CD1c-positive myeloid dendritic cell (primary cell): ENCODE results near the gene STARD13.
"Not testable (repeated sequence)": the region's sequence is repeated elsewhere in the genome, so short reads cannot be mapped to it uniquely, and the experiment has no call there.

Source experiments
- DNase-seq: peaks from one replicate; pipeline ENCODE4 v3.0.0-alpha.2; 2016; ENCODE audit errors: extremely low spot score

The STARD13 gene

GRCh38 chr13:33178209-33178840 lies 107.2 kb downstream of the STARD13 start:
- no peak for DNase-seq

- DNase-seq: not testable (repeated sequence)
Measured at GRCh38 chr13:33177340-33178208, 108.0 kb downstream of the STARD13 start.

GRCh38 chr13:33176526-33176925 lies 109.0 kb downstream of the STARD13 start:
- DNase-seq: no peak

- no peak for DNase-seq
Measured at GRCh38 chr13:33175991-33176390, 109.6 kb downstream of the STARD13 start.

GRCh38 chr13:33174931-33175330 lies 110.6 kb downstream of the STARD13 start:
- no peak for DNase-seq

- no peak for DNase-seq
Measured at GRCh38 chr13:33174491-33174890, 111.1 kb downstream of the STARD13 start.

- DNase-seq: no peak
Measured at GRCh38 chr13:33172911-33173310, 112.6 kb downstream of the STARD13 start.

- DNase-seq: no peak
Measured at GRCh38 chr13:33172400-33172799, 113.2 kb downstream of the STARD13 start.

- DNase-seq: no peak
Measured at GRCh38 chr13:33169273-33169980, 116.1 kb downstream of the STARD13 start.

- DNase-seq: no peak
Measured at GRCh38 chr13:33168321-33168960, 117.1 kb downstream of the STARD13 start.

- DNase-seq: no peak
Measured at GRCh38 chr13:33167491-33167890, 118.1 kb downstream of the STARD13 start.

- DNase-seq: no peak
Measured at GRCh38 chr13:33165787-33166186, 119.8 kb downstream of the STARD13 start.

GRCh38 chr13:33164331-33164730 lies 121.2 kb downstream of the STARD13 start:
- no peak for DNase-seq

GRCh38 chr13:33162725-33163124 lies 122.8 kb downstream of the STARD13 start:
- DNase-seq: not testable (repeated sequence)

GRCh38 chr13:33158816-33159215 lies 126.7 kb downstream of the STARD13 start:
- no peak for DNase-seq

- DNase-seq: no peak
Measured at GRCh38 chr13:33158271-33158670, 127.3 kb downstream of the STARD13 start.

- DNase-seq: no peak
Measured at GRCh38 chr13:33154911-33155310, 130.6 kb downstream of the STARD13 start.

- DNase-seq: no peak
Measured at GRCh38 chr13:33153421-33154404, 131.8 kb downstream of the STARD13 start.

GRCh38 chr13:33152389-33152788 lies 133.2 kb downstream of the STARD13 start:
- DNase-seq: no peak

GRCh38 chr13:33150662-33151061 lies 134.9 kb downstream of the STARD13 start:
- DNase-seq: no peak

GRCh38 chr13:33150126-33150525 lies 135.4 kb downstream of the STARD13 start:
- DNase-seq: no peak
